ENCODE measurements around the gene LRP1B.

DNA sequence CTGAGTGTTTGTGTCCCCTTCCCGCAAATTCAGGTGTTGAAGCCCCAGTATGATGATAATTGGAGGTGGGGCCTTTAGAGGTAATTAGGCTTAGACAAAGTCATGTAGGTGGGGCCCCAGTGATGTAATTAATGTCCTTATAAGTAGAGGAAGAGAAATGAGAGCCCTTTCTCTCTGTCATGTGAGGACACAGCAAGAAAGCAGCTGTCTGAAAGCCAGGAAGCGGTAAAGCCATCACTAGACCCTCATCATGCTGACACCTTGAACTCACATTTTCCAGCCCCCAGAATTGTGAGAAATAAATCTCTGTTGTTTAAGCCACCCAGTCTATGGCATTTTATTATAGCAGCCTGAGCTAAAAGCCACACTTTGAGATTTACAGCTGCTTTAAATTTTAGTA, 1580.0 kb downstream of the LRP1B start:
- TF ChIP-seq GATA2 (IDR thresholded peaks at IDR 0.05; ENCODE audit: low read depth, low read length) (no peak), GATA3 (IDR thresholded peaks at IDR 0.05; ENCODE audit: low read depth, low read length) (no peak)
